Lower leg skin (tissue), 3 donors: ENCODE measurements around the gene PCDHA9.

Source experiments
- CTCF ChIP-seq, 3 donors: fragments of 450-650 bp; IDR thresholded peaks; one replicate each; pipeline ENCODE4 v1.5.1; 2016; ENCODE audit warnings: antibody characterized with exemption in 3 of 3, mild to moderate bottlenecking in 3 of 3, moderate library complexity in 2 of 3
- POLR2A ChIP-seq, 2 donors: fragments of 450-650 bp; IDR thresholded peaks; one replicate each; pipeline ENCODE4 v1.6.1; 2016 to 2017; ENCODE audit warnings: antibody characterized with exemption in 2 of 2, mild to moderate bottlenecking in 1 of 2, moderate library complexity in 1 of 2

GRCh38 chr5:140857987-140858240 lies 9.7 kb downstream of the PCDHA9 start:
- TF ChIP-seq POLR2A (IDR thresholded peaks at IDR 0.05) (no peak), CTCF (IDR thresholded peaks at IDR 0.05) (no peak)
